Fibroblast of the aortic adventitia (primary cell): ENCODE data around the gene LRCH1. TPM values are rescaled to one million over a fixed set of nuclear protein-coding genes. Genes with fewer than 3 reads are reported as not detected.

Experiments used
- DNase-seq: peaks from one replicate; pipeline ENCODE4 v3.0.0-alpha.2; 2010; ENCODE audit warnings: low read depth
- H3K4me3 ChIP-seq: 2 replicates; pipeline ENCODE4 v1.5.1; 2011; ENCODE audit warnings: low read depth, mild to moderate bottlenecking, control low read depth, low read length, moderate library complexity
- CTCF ChIP-seq: IDR thresholded peaks from 2 replicates; pipeline ENCODE4 v1.5.1; 2011; ENCODE audit warnings: mild to moderate bottlenecking, low read length, control low read depth, inconsistent platforms; ENCODE audit not compliant: insufficient read depth
- total RNA-seq: library from RNA; depleted of rRNA; stranded (reverse); fragments of >200 nt; gene quantifications from 2 replicates; pipeline ENCODE4 v1.2.3, GENCODE V29; 2012; ENCODE audit warnings: low replicate concordance

LRCH1 gene
- total RNA-seq, 1 donor: 9.5 TPM

GRCh38 chr13:46675016-46675415 is 122.0 kb downstream of the LRCH1 start:
- DNase-seq: no peak
- TF ChIP-seq CTCF: no peak
- no peak overlapping the region for H3K4me3 ChIP-seq

GRCh38 chr13:46676378-46676725 is 123.4 kb downstream of the LRCH1 start:
- TF ChIP-seq CTCF: no peak
- H3K4me3 ChIP-seq: no peak overlapping the region
- DNase-seq: no peak

GRCh38 chr13:46679369-46680120 is 126.6 kb downstream of the LRCH1 start:
- peak; percentile 22 for TF ChIP-seq CTCF
- peak overlapping the region; percentile 50 for H3K4me3 ChIP-seq
- DNase-seq: peak; percentile 69

GRCh38 chr13:46682015-46682414 is 129.0 kb downstream of the LRCH1 start:
- no peak for TF ChIP-seq CTCF
- no peak for DNase-seq
- no peak overlapping the region for H3K4me3 ChIP-seq

- no peak for DNase-seq
- no peak for TF ChIP-seq CTCF
- H3K4me3 ChIP-seq: no peak overlapping the region
Observed at GRCh38 chr13:46682707-46683106, 129.7 kb downstream of the LRCH1 start.

GRCh38 chr13:46683676-46684260 is 130.8 kb downstream of the LRCH1 start:
- H3K4me3 ChIP-seq: no peak overlapping the region
- DNase-seq: no peak
- no peak for TF ChIP-seq CTCF
